GM21723 (cell line): ENCODE results near the gene MYH14.

Experiments used
- ATAC-seq: cut with Tn5 transposase; IDR thresholded peaks from one replicate; pipeline ENCODE4 v1.9.1; 2021; ENCODE audit warnings: mild to moderate bottlenecking, moderate library complexity; ENCODE audit not compliant: unreplicated experiment

MYH14 gene

GRCh38 chr19:50357178-50358100, 154.0 kb downstream of the MYH14 start:
- peak; percentile 65 for ATAC-seq

- ATAC-seq, result no peak
Observed at GRCh38 chr19:50358483-50359327, 155.3 kb downstream of the MYH14 start.

GRCh38 chr19:50359328-50359818, 156.0 kb downstream of the MYH14 start:
- no peak for ATAC-seq
